Thymus (tissue), 11 donors: ENCODE results near the gene CSNK1G3. TPM values are rescaled to one million over a fixed set of nuclear protein-coding genes. Genes with fewer than 3 reads are reported as not detected.
A peak's percentile ranks its signal among the peaks of the same experiment; 100 is the strongest.
"Not testable (repeated sequence)": the region's sequence is repeated elsewhere in the genome, so short reads cannot be mapped to it uniquely, and the experiment has no call there.

Experiments
- DNase-seq, 9 donors: peaks; one replicate each; pipeline ENCODE4 v3.0.0-alpha.2; 2013; ENCODE audit warnings: low spot score in 9 of 9, low read depth in 6 of 9, missing footprints in 1 of 9
- H3K27ac ChIP-seq, 2 donors: one replicate each; pipeline ENCODE4 v1.5.1; 2013; ENCODE audit warnings: control low read depth in 1 of 2, low read depth in 1 of 2, low read length in 1 of 2, mild to moderate bottlenecking in 1 of 2, moderate library complexity in 1 of 2
- H3K27me3 ChIP-seq, 2 donors: one replicate each; pipeline ENCODE4 v1.5.1; 2013; ENCODE audit warnings: low read length in 1 of 2; ENCODE audit not compliant: control insufficient read depth in 2 of 2, insufficient read depth in 1 of 2
- H3K36me3 ChIP-seq, 2 donors: one replicate each; pipeline ENCODE4 v1.5.1; 2013; ENCODE audit warnings: low read length in 1 of 2, mild to moderate bottlenecking in 1 of 2, moderate library complexity in 1 of 2; ENCODE audit not compliant: control insufficient read depth in 2 of 2, insufficient read depth in 2 of 2
- H3K4me1 ChIP-seq, 2 donors: one replicate each; pipeline ENCODE4 v1.5.1; 2013; ENCODE audit warnings: low read length in 2 of 2; ENCODE audit not compliant: control insufficient read depth in 2 of 2, insufficient read depth in 2 of 2
- H3K4me3 ChIP-seq, 2 donors: one replicate each; pipeline ENCODE4 v1.5.1; 2013; ENCODE audit warnings: low read length in 2 of 2, control low read depth in 1 of 2, mild to moderate bottlenecking in 1 of 2
- H3K9me3 ChIP-seq, 2 donors: one replicate each; pipeline ENCODE4 v1.5.1; 2013; ENCODE audit warnings: low read length in 1 of 2, mild to moderate bottlenecking in 1 of 2; ENCODE audit not compliant: control insufficient read depth in 2 of 2, insufficient read depth in 1 of 2
- WGBS: extraction: QIAGEN DNeasy Blood & Tissue Kit; methylation state at CpG from one replicate; pipeline ENCODE4 v1.1.7; 2013; 5-methylcytosine and 5-hydroxymethylcytosine counted together
- polyA plus RNA-seq: library from polyadenylated mRNA; stranded (reverse); fragments of 200-250 nt; gene quantifications from one replicate; pipeline ENCODE4 v1.2.3, GENCODE V29; 2013
- total RNA-seq: library from RNA; stranded (reverse); fragments of 120-200 nt; gene quantifications from one replicate; pipeline ENCODE4 v1.2.4, GENCODE V29; 2013
- donor health status: healthy.

Gene CSNK1G3
- total and polyA plus RNA-seq, 2 donors = 18.9 to 69.7 TPM

GRCh38 chr5:123636006-123636405, 124.0 kb downstream of the CSNK1G3 start:
- 97% methylated on average over 21 of the region's 21 CpGs for WGBS
- DNase-seq = no peak

GRCh38 chr5:123637028-123637427, 125.1 kb downstream of the CSNK1G3 start:
- H3K27me3 ChIP-seq, DNase-seq, H3K36me3 ChIP-seq, H3K4me1 ChIP-seq, H3K27ac ChIP-seq, H3K9me3 ChIP-seq, H3K4me3 ChIP-seq: not testable (repeated sequence)
- WGBS = 96% methylated on average over 10 of the region's 10 CpGs

More at GRCh38 chr5:123636006-123636405, 124.0 kb downstream of the CSNK1G3 start:
- Histone ChIP-seq H3K4me1 (no peaks in the 10 kb centered on the region), H3K9me3 (peaks cover 0 to 8% of the 10 kb centered on the region in 2 donors), H3K27me3 (no peaks in the 10 kb centered on the region), H3K36me3 (no peaks in the 10 kb centered on the region), H3K4me3 (no peak overlapping the region), H3K27ac (no peak overlapping the region)

- Histone ChIP-seq H3K27ac (no peak overlapping the region), H3K4me1 (no peaks in the 10 kb centered on the region), H3K4me3 (no peak overlapping the region), H3K27me3 (no peaks in the 10 kb centered on the region), H3K36me3 (no peaks in the 10 kb centered on the region), H3K9me3 (peaks cover 0 to 8% of the 10 kb centered on the region in 2 donors)
- WGBS = 89% methylated on average over 2 of the region's 2 CpGs
- DNase-seq = no peak
Measured at GRCh38 chr5:123639244-123639643, 127.3 kb downstream of the CSNK1G3 start.

GRCh38 chr5:123645024-123645603, 133.1 kb downstream of the CSNK1G3 start:
- WGBS = 29% methylated on average over 1 of the region's 1 CpG
- Histone ChIP-seq H3K4me1 (no peaks in the 10 kb centered on the region), H3K27me3 (no peaks in the 10 kb centered on the region), H3K27ac (no peak overlapping the region), H3K9me3 (no peaks in the 10 kb centered on the region), H3K36me3 (no peaks in the 10 kb centered on the region), H3K4me3 (no peak overlapping the region)
- no peak for DNase-seq

- 90% methylated on average over 1 of the region's 1 CpG for whole genome bisulfite sequencing
- no peaks in the 10 kb centered on the region for H3K4me1 ChIP-seq
- no peak overlapping the region for H3K4me3 ChIP-seq
- H3K9me3 ChIP-seq = no peaks in the 10 kb centered on the region
- H3K27ac ChIP-seq = no peak overlapping the region
- no peaks in the 10 kb centered on the region for H3K36me3 ChIP-seq
- no peaks in the 10 kb centered on the region for H3K27me3 ChIP-seq
- no peak for DNase-seq
Measured at GRCh38 chr5:123647066-123647465, 135.1 kb downstream of the CSNK1G3 start.

GRCh38 chr5:123651234-123651633, 139.3 kb downstream of the CSNK1G3 start:
- no peak for DNase-seq
- 89% methylated on average over 4 of the region's 4 CpGs for WGBS
- Histone ChIP-seq H3K4me3 (no peak overlapping the region), H3K4me1 (no peaks in the 10 kb centered on the region), H3K27ac (no peak overlapping the region), H3K36me3 (no peaks in the 10 kb centered on the region), H3K9me3 (no peaks in the 10 kb centered on the region), H3K27me3 (no peaks in the 10 kb centered on the region)

- Histone ChIP-seq H3K9me3 (no peaks in the 10 kb centered on the region), H3K27ac (no peak overlapping the region), H3K27me3 (no peaks in the 10 kb centered on the region), H3K36me3 (no peaks in the 10 kb centered on the region), H3K4me3 (no peak overlapping the region), H3K4me1 (no peaks in the 10 kb centered on the region)
- 100% methylated on average over 2 of the region's 2 CpGs for WGBS
- DNase-seq = no peak
Measured at GRCh38 chr5:123659011-123659410, 147.0 kb downstream of the CSNK1G3 start.

- DNase-seq = peak in 1 of 9 donors; percentile 6
- Histone ChIP-seq H3K4me3 (no peak overlapping the region), H3K27ac (no peak overlapping the region), H3K4me1 (no peaks in the 10 kb centered on the region), H3K36me3 (no peaks in the 10 kb centered on the region), H3K9me3 (no peaks in the 10 kb centered on the region), H3K27me3 (no peaks in the 10 kb centered on the region)
- 61% methylated on average over 2 of the region's 2 CpGs for WGBS
Measured at GRCh38 chr5:123659495-123659894, 147.5 kb downstream of the CSNK1G3 start.

GRCh38 chr5:123664961-123665360, 153.0 kb downstream of the CSNK1G3 start:
- Histone ChIP-seq H3K4me3 (no peak overlapping the region), H3K36me3 (no peaks in the 10 kb centered on the region), H3K27me3 (no peaks in the 10 kb centered on the region), H3K9me3 (no peaks in the 10 kb centered on the region), H3K4me1 (no peaks in the 10 kb centered on the region), H3K27ac (no peak overlapping the region)
- no peak for DNase-seq
- 94% methylated on average over 1 of the region's 1 CpG for WGBS
